NT2/D1 (cell line): ENCODE measurements around the gene AAMDC.
A peak's percentile ranks its signal among the peaks of the same experiment; 100 is the strongest.

Experiments
- DNase-seq: peaks from one replicate; pipeline ENCODE4 v3.0.0-alpha.2; 2011; ENCODE audit warnings: low read depth, low spot score
- H3K27me3 ChIP-seq: 2 replicates; pipeline ENCODE4 v1.6.0; 2011; ENCODE audit warnings: mild to moderate bottlenecking; ENCODE audit not compliant: insufficient read length, insufficient read depth
- H3K36me3 ChIP-seq: 2 replicates; pipeline ENCODE4 v1.6.1; 2011; ENCODE audit warnings: mild to moderate bottlenecking, low read length, mixed read lengths; ENCODE audit not compliant: insufficient read depth, insufficient read length
- H3K4me1 ChIP-seq: 2 replicates; pipeline ENCODE4 v1.5.1; 2011; ENCODE audit not compliant: insufficient read depth, insufficient read length
- H3K4me3 ChIP-seq: 2 replicates; pipeline ENCODE4 v1.5.1; 2011; ENCODE audit warnings: low read depth; ENCODE audit not compliant: insufficient read length
- H3K9ac ChIP-seq: 2 replicates; pipeline ENCODE4 v1.6.0; 2011; ENCODE audit warnings: low read depth; ENCODE audit not compliant: insufficient read length
- H3K9me3 ChIP-seq: 2 replicates; pipeline ENCODE4 v1.5.1; 2011; ENCODE audit warnings: mild to moderate bottlenecking, low read length; ENCODE audit not compliant: insufficient read depth
- SUZ12 ChIP-seq: IDR thresholded peaks from 2 replicates; pipeline ENCODE4 v1.6.1; 2011; ENCODE audit not compliant: insufficient read length, insufficient read depth; ENCODE audit errors: extremely low read depth
- YY1 ChIP-seq: IDR thresholded peaks from 2 replicates; pipeline ENCODE4 v1.6.1; 2011; ENCODE audit not compliant: insufficient read length, insufficient read depth
- ZNF274 ChIP-seq: IDR thresholded peaks from 2 replicates; pipeline ENCODE4 v1.6.1; 2011; ENCODE audit warnings: mild to moderate bottlenecking, low read depth, low read length

The AAMDC gene

GRCh38 chr11:77789061-77789730 lies 31.7 kb upstream of the AAMDC start:
- TF ChIP-seq SUZ12, result no peak
- TF ChIP-seq YY1, result no peak
- no peak for TF ChIP-seq ZNF274
- peaks cover 37% of the 10 kb centered on the region; the same call in 1 of the 2 replicates for H3K9me3 ChIP-seq
- no peaks in the 10 kb centered on the region for H3K36me3 ChIP-seq
- no peak overlapping the region for H3K9ac ChIP-seq
- no peak for DNase-seq
- H3K4me3 ChIP-seq, result no peak overlapping the region
- no peaks in the 10 kb centered on the region for H3K27me3 ChIP-seq
- H3K4me1 ChIP-seq, result peaks cover 3% of the 10 kb centered on the region

- Histone ChIP-seq H3K4me3 (no peak overlapping the region), H3K9ac (no peak overlapping the region), H3K4me1 (peaks cover 3% of the 10 kb centered on the region), H3K9me3 (peaks cover 37% of the 10 kb centered on the region; the same call in 1 of the 2 replicates), H3K36me3 (no peaks in the 10 kb centered on the region), H3K27me3 (no peaks in the 10 kb centered on the region)
- TF ChIP-seq SUZ12, result no peak
- TF ChIP-seq ZNF274, result no peak
- no peak for TF ChIP-seq YY1
- no peak for DNase-seq
Observed at GRCh38 chr11:77789731-77790476, 31.0 kb upstream of the AAMDC start.

- TF ChIP-seq YY1, result no peak
- no peak for TF ChIP-seq ZNF274
- no peak for TF ChIP-seq SUZ12
- peak; percentile 30 for DNase-seq
- H3K27me3 ChIP-seq, result no peaks in the 10 kb centered on the region
- H3K9me3 ChIP-seq, result peaks cover 37% of the 10 kb centered on the region; the same call in 1 of the 2 replicates
- H3K9ac ChIP-seq, result no peak overlapping the region
- H3K36me3 ChIP-seq, result no peaks in the 10 kb centered on the region
- peaks cover 3% of the 10 kb centered on the region for H3K4me1 ChIP-seq
- H3K4me3 ChIP-seq, result no peak overlapping the region
Observed at GRCh38 chr11:77791301-77791700, 29.6 kb upstream of the AAMDC start.

- Histone ChIP-seq H3K9me3 (peaks cover 37% of the 10 kb centered on the region; the same call in 1 of the 2 replicates), H3K4me3 (no peak overlapping the region), H3K27me3 (no peaks in the 10 kb centered on the region), H3K36me3 (no peaks in the 10 kb centered on the region), H3K9ac (no peak overlapping the region), H3K4me1 (peaks cover 2% of the 10 kb centered on the region)
- TF ChIP-seq ZNF274, result no peak
- TF ChIP-seq SUZ12, result no peak
- TF ChIP-seq YY1, result no peak
- no peak for DNase-seq
Observed at GRCh38 chr11:77793972-77794371, 27.0 kb upstream of the AAMDC start.

GRCh38 chr11:77799338-77799737 lies 21.6 kb upstream of the AAMDC start:
- no peak for DNase-seq
- no peak overlapping the region for H3K4me3 ChIP-seq
- no peaks in the 10 kb centered on the region for H3K27me3 ChIP-seq
- peaks cover 8% of the 10 kb centered on the region for H3K36me3 ChIP-seq
- H3K4me1 ChIP-seq, result no peaks in the 10 kb centered on the region
- H3K9ac ChIP-seq, result no peak overlapping the region
- H3K9me3 ChIP-seq, result no peaks in the 10 kb centered on the region; the same call in 1 of the 2 replicates
- no peak for TF ChIP-seq YY1
- no peak for TF ChIP-seq ZNF274
- no peak for TF ChIP-seq SUZ12

GRCh38 chr11:77800449-77800848 lies 20.5 kb upstream of the AAMDC start:
- Histone ChIP-seq H3K4me1 (no peaks in the 10 kb centered on the region), H3K9me3 (no peaks in the 10 kb centered on the region), H3K36me3 (peaks cover 11% of the 10 kb centered on the region), H3K9ac (no peak overlapping the region), H3K4me3 (no peak overlapping the region), H3K27me3 (no peaks in the 10 kb centered on the region)
- TF ChIP-seq YY1 (no peak), ZNF274 (no peak), SUZ12 (no peak)
- DNase-seq, result no peak

- Histone ChIP-seq H3K27me3 (no peaks in the 10 kb centered on the region), H3K9ac (no peak overlapping the region), H3K9me3 (no peaks in the 10 kb centered on the region), H3K36me3 (peaks cover 11% of the 10 kb centered on the region), H3K4me1 (no peaks in the 10 kb centered on the region), H3K4me3 (no peak overlapping the region)
- TF ChIP-seq YY1 (no peak), SUZ12 (no peak), ZNF274 (no peak)
- DNase-seq, result no peak
Observed at GRCh38 chr11:77801477-77801876, 19.5 kb upstream of the AAMDC start.
